ENCODE data around the gene DOK5. TPM values are rescaled to one million over a fixed set of nuclear protein-coding genes. Genes with fewer than 3 reads are reported as not detected.

The DOK5 gene
- total RNA-seq, 1 donor from 2014 or later, result 236 TPM

- no peak for DNase-seq (ENCODE audit: low spot score in 2 of 2)
- FAIRE-seq, result no peak
Measured at GRCh38 chr20:54555150-54555549, 79.8 kb downstream of the DOK5 start.

GRCh38 chr20:54556406-54556805, 81.0 kb downstream of the DOK5 start:
- no peak for DNase-seq (ENCODE audit: low spot score in 2 of 2)
- no peak for FAIRE-seq

- no peak for DNase-seq (ENCODE audit: low spot score in 2 of 2)
Measured at GRCh38 chr20:54557806-54558590, 82.6 kb downstream of the DOK5 start.

GRCh38 chr20:54559890-54560289, 84.5 kb downstream of the DOK5 start:
- no peak for FAIRE-seq
- no peak for DNase-seq (ENCODE audit: low spot score in 2 of 2)

More at GRCh38 chr20:54557806-54558590, 82.6 kb downstream of the DOK5 start:
- FAIRE-seq, result no peak

- FAIRE-seq, result no peak
Measured at GRCh38 chr20:54560357-54560756, 85.0 kb downstream of the DOK5 start.

GRCh38 chr20:54565255-54565654, 89.9 kb downstream of the DOK5 start:
- FAIRE-seq (no peak), DNase-seq (ENCODE audit: low spot score in 2 of 2) (no peak)

More at GRCh38 chr20:54560357-54560756, 85.0 kb downstream of the DOK5 start:
- no peak for DNase-seq (ENCODE audit: low spot score in 2 of 2)

GRCh38 chr20:54566031-54566688, 90.8 kb downstream of the DOK5 start:
- DNase-seq (ENCODE audit: low spot score in 2 of 2) (no peak), FAIRE-seq (no peak)

- FAIRE-seq, result no peak
- no peak for DNase-seq (ENCODE audit: low spot score in 2 of 2)
Measured at GRCh38 chr20:54570561-54570960, 95.2 kb downstream of the DOK5 start.

- FAIRE-seq (no peak), DNase-seq (ENCODE audit: low spot score in 2 of 2) (no peak)
Measured at GRCh38 chr20:54572665-54573435, 97.5 kb downstream of the DOK5 start.

GRCh38 chr20:54573838-54574237, 98.4 kb downstream of the DOK5 start:
- FAIRE-seq, result no peak
- no peak for DNase-seq (ENCODE audit: low spot score in 2 of 2)

GRCh38 chr20:54576518-54576917, 101.1 kb downstream of the DOK5 start:
- no peak for DNase-seq (ENCODE audit: low spot score in 2 of 2)
- no peak for FAIRE-seq

GRCh38 chr20:54577637-54578036, 102.2 kb downstream of the DOK5 start:
- FAIRE-seq (no peak), DNase-seq (ENCODE audit: low spot score in 2 of 2) (no peak)

- DNase-seq (ENCODE audit: low spot score in 2 of 2), result no peak
- FAIRE-seq, result no peak
Measured at GRCh38 chr20:54585217-54585616, 109.8 kb downstream of the DOK5 start.

- FAIRE-seq, result no peak
Measured at GRCh38 chr20:54587408-54587807, 112.0 kb downstream of the DOK5 start.

GRCh38 chr20:54589402-54590030, 114.1 kb downstream of the DOK5 start:
- no peak for FAIRE-seq
- no peak for DNase-seq (ENCODE audit: low spot score in 2 of 2)

More at GRCh38 chr20:54587408-54587807, 112.0 kb downstream of the DOK5 start:
- no peak for DNase-seq (ENCODE audit: low spot score in 2 of 2)

GRCh38 chr20:54590856-54591255, 115.5 kb downstream of the DOK5 start:
- FAIRE-seq, result no peak
- no peak for DNase-seq (ENCODE audit: low spot score in 2 of 2)

- no peak for DNase-seq (ENCODE audit: low spot score in 2 of 2)
- FAIRE-seq, result no peak
Measured at GRCh38 chr20:54596651-54597050, 121.3 kb downstream of the DOK5 start.

- no peak for FAIRE-seq
- DNase-seq (ENCODE audit: low spot score in 2 of 2), result no peak
Measured at GRCh38 chr20:54598352-54598751, 123.0 kb downstream of the DOK5 start.

- DNase-seq (ENCODE audit: low spot score in 2 of 2), result no peak
- FAIRE-seq, result no peak
Measured at GRCh38 chr20:54600634-54601033, 125.2 kb downstream of the DOK5 start.

- FAIRE-seq (no peak), DNase-seq (ENCODE audit: low spot score in 2 of 2) (no peak)
Measured at GRCh38 chr20:54601831-54602515, 126.6 kb downstream of the DOK5 start.
